ENCODE results near the gene KIAA1671. TPM values are rescaled to one million over a fixed set of nuclear protein-coding genes. Genes with fewer than 3 reads are reported as not detected.
A peak's percentile ranks its signal among the peaks of the same experiment; 100 is the strongest.

KIAA1671 gene
- total and polyA plus RNA-seq, 2 of the 13 experiments (the other 11 are each of a cell fraction or from before 2014, with no cell fraction given), result 13.5 to 13.6 TPM

- TF ChIP-seq ZNF407 (CRISPR knock-in tag; IDR thresholded peaks at IDR 0.05; ENCODE audit: not compliant biosample characterization) (no peak), ZNF772 (CRISPR knock-in tag; IDR thresholded peaks at IDR 0.05) (no peak), ATF7 (IDR thresholded peaks at IDR 0.05) (peak; percentile 52), ATF7 (CRISPR knock-in tag; IDR thresholded peaks at IDR 0.05) (no peak; the same call in 1 of the 2 replicates), HBP1 (CRISPR knock-in tag; IDR thresholded peaks at IDR 0.05; ENCODE audit: low read depth) (no peak), RELA (CRISPR knock-in tag; IDR thresholded peaks at IDR 0.05) (no peak), ZNF281 (CRISPR knock-in tag; IDR thresholded peaks at IDR 0.05; ENCODE audit: borderline replicate concordance) (no peak; the same call in 1 of the 2 replicates), PAXIP1 (CRISPR knock-in tag; conservative IDR thresholded peaks at IDR 0.05) (peak; percentile 64; the same call in 1 of the 2 replicates), YEATS2 (CRISPR knock-in tag; IDR thresholded peaks at IDR 0.05; ENCODE audit: borderline replicate concordance) (no peak), SAP130 (CRISPR knock-in tag; IDR thresholded peaks at IDR 0.05; ENCODE audit: low read depth) (peak; percentile 11; the same call in 1 of the 2 replicates), POGK (CRISPR knock-in tag; conservative IDR thresholded peaks at IDR 0.05) (no peak)
These were observed 167.6 kb downstream of the KIAA1671 start (continued) for GRCh38 chr22:25120093-25120561.
